Suprapubic skin (tissue), 4 donors: ENCODE data around the gene ARMC8.

Source experiments
- POLR2A ChIP-seq, 2 donors: fragments of 450-650 bp; IDR thresholded peaks; one replicate each; pipeline ENCODE4 v1.6.1; 2017; ENCODE audit warnings: antibody characterized with exemption in 2 of 2, mild to moderate bottlenecking in 2 of 2, moderate library complexity in 2 of 2
- POLR2AphosphoS5 ChIP-seq, 3 donors: sonication (generic); formaldehyde crosslinking; IDR thresholded peaks; one replicate each; pipeline ENCODE4 v1.6.1; 2017; ENCODE audit warnings: antibody characterized with exemption in 3 of 3

- TF ChIP-seq POLR2AphosphoS5 (IDR thresholded peaks at IDR 0.05) (no peak), POLR2A (IDR thresholded peaks at IDR 0.05) (no peak)
These were observed 18.4 kb downstream of the ARMC8 start for GRCh38 chr3:138205527-138205926.
